GM21390 (cell line): ENCODE measurements around the gene AMN.

Experiments
- ATAC-seq: cut with Tn5 transposase; IDR thresholded peaks from one replicate; pipeline ENCODE4 v1.9.1; 2021; ENCODE audit not compliant: unreplicated experiment

Gene AMN

GRCh38 chr14:102942069-102942468 is 19.6 kb downstream of the AMN start:
- no peak for ATAC-seq

- ATAC-seq = no peak
Measured at GRCh38 chr14:102943454-102943853, 21.0 kb downstream of the AMN start.

- no peak for ATAC-seq
Measured at GRCh38 chr14:102943979-102944378, 21.5 kb downstream of the AMN start.

- ATAC-seq = no peak
Measured at GRCh38 chr14:102944448-102945330, 22.2 kb downstream of the AMN start.

- no peak for ATAC-seq
Measured at GRCh38 chr14:102945346-102946130, 23.1 kb downstream of the AMN start.

- ATAC-seq = no peak
Measured at GRCh38 chr14:102947321-102948103, 25.0 kb downstream of the AMN start.

- no peak for ATAC-seq
Measured at GRCh38 chr14:102948698-102949061, 26.2 kb downstream of the AMN start.

- peak; percentile 72 for ATAC-seq
Measured at GRCh38 chr14:102949062-102949800, 26.8 kb downstream of the AMN start.

GRCh38 chr14:102949801-102950451 is 27.5 kb downstream of the AMN start:
- no peak for ATAC-seq

- ATAC-seq = no peak
Measured at GRCh38 chr14:102951034-102951433, 28.6 kb downstream of the AMN start.

GRCh38 chr14:102951799-102952198 is 29.3 kb downstream of the AMN start:
- no peak for ATAC-seq

- ATAC-seq = no peak
Measured at GRCh38 chr14:102952276-102952675, 29.8 kb downstream of the AMN start.

- no peak for ATAC-seq
Measured at GRCh38 chr14:102953100-102953499, 30.6 kb downstream of the AMN start.

- no peak for ATAC-seq
Measured at GRCh38 chr14:102954081-102954789, 31.8 kb downstream of the AMN start.

- ATAC-seq = no peak
Measured at GRCh38 chr14:102955636-102956408, 33.4 kb downstream of the AMN start.

- no peak for ATAC-seq
Measured at GRCh38 chr14:102957222-102957621, 34.8 kb downstream of the AMN start.

- ATAC-seq = no peak
Measured at GRCh38 chr14:102958461-102958860, 36.0 kb downstream of the AMN start.

- no peak for ATAC-seq
Measured at GRCh38 chr14:102962111-102962627, 39.7 kb downstream of the AMN start.
